GM12891 (cell line): ENCODE measurements around the gene AKT1.

ENCODE experiments used
- DNase-seq: peaks from one replicate; pipeline ENCODE4 v3.0.0; 2011; ENCODE audit warnings: low spot score; ENCODE audit not compliant: insufficient read length
- FAIRE-seq: peaks from 2 replicates; lab custom pipeline; 2011; peaks lifted over from hg19 to GRCh38; lab: Jason Lieb, UNC
- PAX5 ChIP-seq: IDR thresholded peaks from 2 replicates; pipeline ENCODE4 v1.6.1; 2011; ENCODE audit warnings: low read length, moderate library complexity, mild to moderate bottlenecking; ENCODE audit not compliant: insufficient read depth, severe bottlenecking
- POLR2A ChIP-seq: IDR thresholded peaks from 2 replicates; pipeline ENCODE4 v1.6.1; 2011; ENCODE audit warnings: low read depth, low read length, control low read depth
- POLR2AphosphoS5 ChIP-seq: IDR thresholded peaks from 2 replicates; pipeline ENCODE4 v1.6.1; 2011; ENCODE audit warnings: low read depth, low read length, control low read depth
- POU2F2 ChIP-seq: IDR thresholded peaks from 2 replicates; pipeline ENCODE4 v1.6.1; 2011; ENCODE audit warnings: low read depth, mild to moderate bottlenecking, control low read depth, low read length, moderate library complexity
- SPI1 ChIP-seq: IDR thresholded peaks from 2 replicates; pipeline ENCODE4 v1.6.1; 2011; ENCODE audit warnings: low read depth, low read length, control low read depth
- TAF1 ChIP-seq: IDR thresholded peaks from 2 replicates; pipeline ENCODE4 v1.6.1; 2011; ENCODE audit warnings: low read depth, low read length, control low read depth

AKT1 gene

GRCh38 chr14:104805326-104805678, 9.8 kb upstream of the AKT1 start:
- FAIRE-seq: no peak
- no peak for DNase-seq
- TF ChIP-seq POLR2AphosphoS5 (no peak), SPI1 (no peak), TAF1 (no peak), PAX5 (no peak), POU2F2 (no peak), POLR2A (no peak)

DNA sequence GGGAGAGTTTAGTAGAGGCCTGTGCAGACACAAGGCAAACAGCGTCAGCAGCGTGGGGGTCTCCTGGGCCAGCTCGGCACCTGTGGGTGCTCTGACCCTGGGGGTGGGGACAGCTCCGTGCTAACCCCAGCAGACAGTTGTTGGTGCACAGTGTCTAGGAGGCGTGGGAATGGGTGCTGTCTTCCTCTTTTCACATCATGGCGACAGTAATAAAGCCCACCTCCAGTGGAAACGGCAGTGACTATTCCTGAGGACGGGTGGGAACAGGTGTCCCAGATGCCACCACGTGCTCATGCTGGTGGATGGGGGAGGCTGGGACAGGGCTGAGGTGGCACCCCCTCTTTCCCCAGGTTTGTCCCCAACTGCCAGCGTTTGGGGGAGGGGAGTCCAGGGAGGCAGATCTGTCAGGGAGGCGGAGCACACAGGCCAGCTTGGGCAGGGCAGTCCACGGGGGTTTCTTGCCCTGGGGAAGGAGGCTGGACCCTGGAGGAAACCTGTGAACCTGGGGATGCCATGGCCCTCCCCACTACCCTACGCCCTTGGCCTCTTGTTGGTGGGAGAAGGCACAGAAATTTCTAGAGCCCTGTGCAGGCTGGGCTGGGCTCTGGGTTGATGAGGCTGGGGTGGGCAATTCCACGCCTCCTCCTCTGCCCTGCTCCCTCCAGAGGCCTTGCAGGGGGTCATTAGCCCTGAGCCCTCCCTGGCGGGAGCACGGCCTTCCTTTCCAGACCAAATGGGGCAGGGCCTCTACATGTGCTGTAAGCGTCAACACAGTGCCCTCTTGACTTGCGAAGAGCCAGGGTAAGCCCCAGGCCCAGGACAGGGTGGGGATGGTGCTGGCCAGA, 9.2 kb upstream of the AKT1 start:
- FAIRE-seq (no peak), DNase-seq (no peak)
- TF ChIP-seq POLR2AphosphoS5 (no peak), POU2F2 (no peak)

DNA sequence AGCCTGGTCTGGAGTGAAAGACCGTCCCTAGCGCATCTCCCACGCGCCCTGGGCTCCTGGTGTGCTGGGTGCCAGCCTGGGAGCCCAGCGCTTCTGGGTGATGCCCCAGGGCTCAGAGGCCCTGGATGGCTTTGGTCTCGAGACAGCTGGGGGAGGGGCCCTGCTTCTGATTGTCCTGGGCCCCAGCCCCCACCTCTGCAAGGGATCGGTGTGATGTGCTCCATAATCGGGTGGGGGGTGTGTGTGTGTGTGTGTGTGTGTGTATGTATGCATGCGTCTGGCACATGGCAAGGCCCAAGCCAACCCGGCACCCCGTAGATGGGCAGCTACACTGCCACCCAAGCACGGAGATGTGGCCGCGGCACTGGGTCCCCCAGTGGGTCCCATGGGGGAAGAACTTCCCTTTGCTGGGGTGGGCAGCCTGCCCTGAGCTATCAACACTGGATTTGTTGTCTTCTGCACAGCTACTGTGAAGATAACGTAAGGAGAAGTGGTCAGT, 8.4 kb upstream of the AKT1 start:
- TF ChIP-seq SPI1 (no peak), TAF1 (no peak), POLR2AphosphoS5 (no peak), PAX5 (no peak), POU2F2 (no peak)
- DNase-seq: no peak
- FAIRE-seq: no peak

DNA sequence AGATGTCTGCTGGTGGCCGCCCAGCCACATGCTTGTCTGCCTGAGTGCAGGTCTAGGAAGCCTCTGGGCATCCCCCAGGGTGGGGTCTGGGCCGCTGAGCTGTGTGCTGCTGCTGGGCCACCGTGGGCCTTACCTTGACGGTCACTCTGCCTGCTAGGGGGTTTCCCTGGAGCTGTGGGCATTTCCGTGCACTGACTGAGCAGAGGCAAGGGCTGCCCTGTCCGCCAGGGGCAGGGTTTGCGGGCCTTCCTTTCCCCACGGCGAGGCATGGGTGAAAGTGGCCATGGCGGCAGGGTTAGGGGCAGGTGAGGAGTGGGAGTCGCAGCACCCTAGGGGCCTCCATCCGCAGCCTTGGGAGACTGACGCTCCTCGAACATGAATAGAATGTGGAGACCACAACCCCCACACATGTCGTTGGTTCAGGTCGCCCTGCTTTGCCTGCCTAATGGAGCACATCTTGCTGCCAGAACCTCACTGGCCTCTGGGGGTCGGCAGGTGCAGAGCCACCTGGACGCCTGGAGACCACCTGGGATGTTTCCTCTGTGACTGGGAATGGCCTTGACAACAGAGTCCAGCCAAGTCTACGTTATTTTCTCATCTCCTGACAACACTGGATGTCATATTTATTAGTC, 7.8 kb upstream of the AKT1 start:
- no peak for TF ChIP-seq POLR2A
- TF ChIP-seq SPI1: no peak
- TF ChIP-seq POU2F2: no peak
- TF ChIP-seq POLR2AphosphoS5: no peak
- TF ChIP-seq TAF1: no peak
- TF ChIP-seq PAX5: no peak
- DNase-seq (no peak), FAIRE-seq (no peak)

GRCh38 chr14:104802394-104803184, 7.0 kb upstream of the AKT1 start:
- FAIRE-seq (no peak), DNase-seq (no peak)
- TF ChIP-seq SPI1 (no peak), TAF1 (no peak), POU2F2 (no peak), PAX5 (no peak), POLR2A (no peak), POLR2AphosphoS5 (no peak)

DNA sequence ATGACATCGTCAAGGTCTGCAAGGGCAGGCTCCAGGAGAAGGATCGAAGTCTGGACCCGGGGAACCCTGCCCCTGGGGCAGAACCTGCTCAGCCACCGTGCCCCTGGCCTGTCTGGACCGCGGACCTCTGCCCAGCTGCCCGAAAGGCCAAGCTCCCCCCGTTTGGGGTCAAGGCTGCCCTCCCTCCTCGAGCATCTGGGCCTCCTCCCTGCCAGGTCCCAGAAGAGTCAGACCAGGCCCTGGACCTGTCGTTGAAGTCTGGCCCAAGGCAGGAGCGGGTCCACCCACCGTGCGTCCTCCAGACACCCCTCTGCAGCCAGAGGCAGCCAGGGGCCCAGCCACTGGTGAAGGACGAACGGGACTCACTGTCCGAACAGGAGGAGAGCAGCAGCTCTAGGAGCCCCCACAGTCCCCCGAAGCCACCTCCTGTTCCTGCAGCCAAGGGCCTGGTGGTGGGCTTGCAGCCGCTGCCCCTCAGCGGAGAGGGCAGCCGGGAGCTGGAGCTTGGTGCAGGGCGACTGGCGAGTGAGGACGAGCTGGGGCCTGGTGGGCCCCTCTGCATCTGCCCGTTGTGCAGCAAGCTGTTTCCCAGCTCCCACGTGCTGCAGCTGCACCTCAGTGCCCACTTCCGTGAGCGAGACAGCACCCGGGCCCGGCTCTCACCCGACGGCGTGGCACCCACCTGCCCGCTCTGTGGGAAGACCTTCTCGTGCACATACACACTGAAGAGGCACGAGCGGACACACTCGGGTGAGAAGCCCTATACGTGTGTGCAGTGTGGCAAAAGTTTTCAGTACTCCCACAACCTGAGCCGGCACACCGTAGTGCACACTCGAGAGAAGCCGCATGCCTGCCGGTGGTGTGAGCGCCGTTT, 6.2 kb upstream of the AKT1 start:
- no peak for DNase-seq
- TF ChIP-seq POLR2AphosphoS5: no peak
- FAIRE-seq: peak; percentile 48

- peak; percentile 71 for FAIRE-seq
- peak; percentile 75 for DNase-seq
- TF ChIP-seq POLR2AphosphoS5 (no peak), TAF1 (no peak), PAX5 (no peak), SPI1 (no peak), POU2F2 (no peak), POLR2A (no peak)
Measured at GRCh38 chr14:104800771-104801519, 5.4 kb upstream of the AKT1 start, which contains the start of gene ZBTB42. ZBTB42 (plus strand) TSS chr14:104801101; CDS start chr14:104801198, 97 bp downstream.

GRCh38 chr14:104800015-104800770, 4.6 kb upstream of the AKT1 start:
- peak; percentile 88 for DNase-seq
- TF ChIP-seq POLR2AphosphoS5: no peak
- no peak for TF ChIP-seq POU2F2
- no peak for TF ChIP-seq TAF1
- TF ChIP-seq POLR2A: no peak
- TF ChIP-seq SPI1: no peak
- no peak for TF ChIP-seq PAX5
- FAIRE-seq: peak; percentile 13
